A549 treated with GW870086 at 1 μM for 4 hours (cell line): ENCODE measurements around the gene KAT6B. TPM values are rescaled to one million over a fixed set of nuclear protein-coding genes. Genes with fewer than 3 reads are reported as not detected.

Source experiments
- total RNA-seq: library from RNA; stranded (reverse); fragments of 200-300 nt; extraction: Qiagen RNA extraction; gene quantifications from 5 replicates; pipeline ENCODE4 v1.2.3, GENCODE V29; 2022; ENCODE audit warnings: low read depth

KAT6B gene
- 3.5 to 6.1 TPM (median 5.3 TPM) in 5 replicates for total RNA-seq

GRCh38 chr10:74826142-74827044 is at the start of gene KAT6B:
TSS of gene KAT6B (plus strand) at chr10:74826600. CDS start at chr10:74842858, 16,258 bp downstream.

